HepG2 (cell line): Measurements from ENCODE around the gene POU2F1. TPM values are rescaled to one million over a fixed set of nuclear protein-coding genes. Genes with fewer than 3 reads are reported as not detected.
A peak's percentile ranks its signal among the peaks of the same experiment; 100 is the strongest.

ENCODE experiments used
- ATAC-seq: fragments of 200-7000 bp; cut with Tn5 transposase; 3 replicates; pipeline ENCODE4 v1.9.1; 2020; ENCODE audit warnings: mild to moderate bottlenecking, moderate library complexity
- BruUV-seq: library from RNA; stranded (reverse); fragments of 400-500 nt; replicated peaks from 2 replicates; lab custom pipeline; 2021; lab: Mats Ljungman, UMichigan
- CTCF ChIA-PET: fragments of 300-600 bp; formaldehyde crosslinking; extraction: SDS; loops from one replicate; lab custom pipeline; 2021; ENCODE audit warnings: low total read pairs, inconsistent platforms, low intra/inter-chr PET ratio; lab: Yijun Ruan, JAX
- POLR2A ChIA-PET: fragments of 350-600 bp; sonication (Branson Sonifier 250); formaldehyde crosslinking; loops from one replicate; lab custom pipeline; 2020; ENCODE audit warnings: antibody characterized with exemption, inconsistent platforms; lab: Yijun Ruan, JAX
- DNase-seq: peaks from one replicate; pipeline ENCODE4 v3.0.0-alpha.2; 2015; ENCODE audit warnings: low spot score
- FAIRE-seq: peaks from 3 replicates; lab custom pipeline; 2011; peaks lifted over from hg19 to GRCh38; lab: Jason Lieb, UNC
- H2AFZ ChIP-seq: one replicate; pipeline ENCODE4 v1.6.1; 2011; ENCODE audit warnings: low read length, inconsistent platforms
- H3K27ac ChIP-seq: fragments of 300-600 bp; 3 replicates; pipeline ENCODE4 v1.8.0; 2011; ENCODE audit warnings: mixed run types, mild to moderate bottlenecking, mixed read lengths, low read length, inconsistent platforms; ENCODE audit not compliant: insufficient read depth; ENCODE audit errors: extremely low read length
- H3K27me3 ChIP-seq, 2 experiments: fragments of 200-600 bp in 1 of 2; 2 replicates in 1 of 2; 3 replicates in 1 of 2; pipeline versions ENCODE4 v1.6.0 to v1.8.0; 2011; ENCODE audit warnings: low read length in 2 of 2, mild to moderate bottlenecking in 2 of 2, moderate library complexity in 2 of 2, inconsistent platforms in 1 of 2; ENCODE audit not compliant: insufficient read depth in 2 of 2, control insufficient read depth in 1 of 2
- H3K36me3 ChIP-seq, 2 experiments: fragments of 200-600 bp in 1 of 2; replicated peaks in 1 of 2; 2 replicates in 1 of 2; 3 replicates in 1 of 2; pipeline versions ENCODE4 v1.5.1 to v1.8.0; 2011; ENCODE audit warnings: low read length in 2 of 2, inconsistent platforms in 1 of 2; ENCODE audit not compliant: insufficient read depth in 2 of 2, control insufficient read depth in 1 of 2
- H3K4me1 ChIP-seq: 2 replicates; pipeline ENCODE4 v1.5.1; 2012; ENCODE audit warnings: low read length, inconsistent platforms; ENCODE audit not compliant: insufficient read depth
- H3K4me2 ChIP-seq: 2 replicates; pipeline ENCODE4 v1.6.0; 2011; ENCODE audit warnings: low read depth, low read length, inconsistent platforms
- H3K4me3 ChIP-seq, 3 experiments: fragments of 200-600 bp in 1 of 3; sonication (generic), shearing (Covaris generic) in 1 of 3; replicated peaks in 1 of 3; 2 replicates each; pipeline ENCODE4 v1.5.1; 2011 to 2016; ENCODE audit warnings: low read length in 3 of 3, inconsistent platforms in 2 of 3, low read depth in 2 of 3, mild to moderate bottlenecking in 2 of 3, control low read depth in 1 of 3, mixed read lengths in 1 of 3; ENCODE audit not compliant: insufficient read depth in 1 of 3
- H3K79me2 ChIP-seq: one replicate; pipeline ENCODE4 v1.6.1; 2011; ENCODE audit warnings: low read length, inconsistent platforms; ENCODE audit not compliant: insufficient read depth
- H3K9ac ChIP-seq: 2 replicates; pipeline ENCODE4 v1.6.0; 2011; ENCODE audit warnings: mild to moderate bottlenecking, low read depth, low read length, inconsistent platforms; ENCODE audit not compliant: insufficient read depth
- H3K9me3 ChIP-seq: 2 replicates; pipeline ENCODE4 v1.5.1; 2012; ENCODE audit warnings: mild to moderate bottlenecking, low read length
- H4K20me1 ChIP-seq: 2 replicates; pipeline ENCODE4 v1.6.0; 2011; ENCODE audit warnings: inconsistent platforms, mild to moderate bottlenecking, low read length, moderate library complexity; ENCODE audit not compliant: insufficient read depth
- HNRNPLL ChIP-seq: fragments of 200-400 bp; formaldehyde crosslinking; IDR thresholded peaks from 2 replicates; pipeline ENCODE4 v1.6.1; 2017; ENCODE audit warnings: mild to moderate bottlenecking, low read depth, low read length; ENCODE audit not compliant: poor library complexity, severe bottlenecking
- HOXA5 ChIP-seq: sonication (generic); formaldehyde crosslinking; IDR thresholded peaks from 2 replicates; pipeline ENCODE4 v1.4.0; 2020; ENCODE audit warnings: missing genetic modification reagents
- SRSF4 ChIP-seq: fragments of 200-400 bp; formaldehyde crosslinking; IDR thresholded peaks from one replicate; pipeline ENCODE4 v1.6.1; 2018; ENCODE audit warnings: mild to moderate bottlenecking, low read depth, low read length, moderate library complexity; ENCODE audit not compliant: poor library complexity, severe bottlenecking
- ZFP37 ChIP-seq: sonication (generic); formaldehyde crosslinking; IDR thresholded peaks from 2 replicates; pipeline ENCODE4 v1.4.0; 2020; ENCODE audit warnings: missing genetic modification reagents, borderline replicate concordance
- ZNF138 ChIP-seq: sonication (generic); formaldehyde crosslinking; IDR thresholded peaks from 2 replicates; pipeline ENCODE4 v1.5.0; 2020; ENCODE audit warnings: mild to moderate bottlenecking, low read depth, missing genetic modification reagents
- ZNF274 ChIP-seq: sonication (generic); formaldehyde crosslinking; IDR thresholded peaks from 2 replicates; pipeline ENCODE4 v1.5.1; 2020; ENCODE audit warnings: mild to moderate bottlenecking, missing genetic modification reagents
- ZNF496 ChIP-seq: sonication (generic); formaldehyde crosslinking; IDR thresholded peaks from 2 replicates; pipeline ENCODE4 v1.8.1; 2023; ENCODE audit warnings: mild to moderate bottlenecking, moderate library complexity, missing genetic modification reagents; ENCODE audit not compliant: insufficient replicate concordance
- ZNF747 ChIP-seq: sonication (generic); formaldehyde crosslinking; IDR thresholded peaks from 2 replicates; pipeline ENCODE4 v1.8.1; 2023; ENCODE audit warnings: missing genetic modification reagents, mild to moderate bottlenecking, borderline replicate concordance
- ZSCAN30 ChIP-seq: sonication (generic); formaldehyde crosslinking; IDR thresholded peaks from 2 replicates; pipeline ENCODE4 v1.5.0; 2020; ENCODE audit warnings: mild to moderate bottlenecking, missing genetic modification reagents
- ZSCAN31 ChIP-seq: sonication (generic); formaldehyde crosslinking; IDR thresholded peaks from 2 replicates; pipeline ENCODE4 v1.5.0; 2020; ENCODE audit warnings: low read depth, mild to moderate bottlenecking, missing genetic modification reagents
- WGBS: methylation state at CpG from one replicate; pipeline ENCODE4 v1.1.6; 2017; ENCODE audit warnings: low lambda C conversion rate; 5-methylcytosine and 5-hydroxymethylcytosine counted together
- in situ Hi-C: cut with HindIII; loops from 2 replicates; pipeline ENCODE4 v1.10.0; 2017; ENCODE audit warnings: low pct_unique_long_range_greater_than_20kb; ENCODE audit not compliant: extremely low pct_ligation_motif_present
- intact Hi-C: fragments of 100-400 bp; cut with micrococcal nuclease; formaldehyde crosslinking; loops from one replicate; pipeline ENCODE4 v1.10.0; 2022; ENCODE audit not compliant: unreplicated experiment
- polyA plus RNA-seq, 8 experiments: library from polyadenylated mRNA; depleted of rRNA in 3 of 8; stranded (reverse) in 7 of 8; unstranded in 1 of 8; fragments of >200 nt; fragmentation: Illumina TruSeq in 4 of 8; extraction: Trizol in 4 of 8; gene quantifications; 2 replicates each; pipeline versions ENCODE4 v1.2.1 to v1.2.3, GENCODE V29; 2011 to 2016; ENCODE audit warnings: low read depth in 4 of 8, missing spikeins in 1 of 8, mixed read lengths in 1 of 8; ENCODE audit not compliant: insufficient read depth in 1 of 8
- total RNA-seq, 5 experiments: library from RNA; depleted of rRNA; stranded (reverse); fragments of >200 nt; fragmentation: Illumina TruSeq; extraction: Trizol; gene quantifications; 2 replicates each; pipeline ENCODE4 v1.2.3, GENCODE V29; 2016; ENCODE audit warnings: low read depth in 1 of 5
- TF ChIP-seq, protein P1 (sequence below): sonication (generic); formaldehyde crosslinking; conservative IDR thresholded peaks from 2 replicates; pipeline ENCODE4 v1.8.0; 2022; ENCODE audit warnings: mild to moderate bottlenecking, moderate library complexity, missing genetic modification reagents
- TF ChIP-seq, protein P2 (sequence below): sonication (generic); formaldehyde crosslinking; IDR thresholded peaks from 2 replicates; pipeline ENCODE4 v1.5.0; 2020; ENCODE audit warnings: missing genetic modification reagents

Gene POU2F1
- total and polyA plus RNA-seq, 2 of the 13 experiments (the other 11 are each of a cell fraction or from before 2014, with no cell fraction given): 10.2 to 13.0 TPM

DNA sequence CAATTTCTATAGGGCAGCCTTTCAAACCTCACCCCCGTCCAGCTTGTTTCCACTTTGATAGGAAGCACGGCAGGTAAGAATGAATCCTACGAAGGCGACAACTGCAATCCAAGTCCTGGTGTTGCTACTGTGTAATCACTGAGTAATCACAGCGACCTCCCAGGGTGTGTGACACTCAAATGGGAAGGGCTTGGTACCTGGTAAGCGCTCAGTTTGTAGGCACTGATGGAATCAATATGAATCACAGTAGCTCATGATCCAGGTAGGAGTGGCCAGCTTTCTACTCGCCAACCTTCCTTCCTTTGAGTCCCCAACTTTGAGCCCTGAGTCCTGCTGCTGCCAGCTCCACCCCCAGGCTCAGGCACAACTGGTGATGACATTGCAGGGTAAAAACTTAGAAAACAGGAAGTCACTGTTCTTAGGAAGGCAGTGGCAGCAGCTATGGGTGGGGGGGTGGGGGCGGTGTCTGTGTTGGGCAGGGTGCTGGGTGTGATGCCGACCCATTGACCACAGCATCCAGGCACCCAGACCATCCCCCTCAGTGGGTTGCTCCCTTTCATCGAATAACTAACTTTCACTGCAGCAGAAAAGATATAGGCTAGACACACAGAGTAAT is 226.9 kb downstream of the POU2F1 start:
- ChIA-PET POLR2A (no interaction called here), CTCF (no interaction called here)
- DNase-seq (no peak), FAIRE-seq (no peak), ATAC-seq (peak; percentile 54)
- H3K27ac ChIP-seq: no peak overlapping the region
- H3K27me3 ChIP-seq: peaks cover 0 to 15% of the 10 kb centered on the region in 2 experiments; a peak in 2 of 5 replicates
- no peaks in the 10 kb centered on the region for H3K79me2 ChIP-seq
- H3K4me1 ChIP-seq: peaks cover 2% of the 10 kb centered on the region; the same call in 1 of the 2 replicates
- no peaks in the 10 kb centered on the region for H4K20me1 ChIP-seq
- H3K4me2 ChIP-seq: peak overlapping the region; percentile 59
- H3K9me3 ChIP-seq: no peaks in the 10 kb centered on the region
- TF ChIP-seq ZSCAN30 (CRISPR knock-in tag): no peak
- no peak for TF ChIP-seq HNRNPLL
- no peak for TF ChIP-seq ZSCAN31 (CRISPR knock-in tag)
- TF ChIP-seq ZNF138: no peak
- TF ChIP-seq ZNF274 (CRISPR knock-in tag): no peak
- no peak for TF ChIP-seq SRSF4
- intact Hi-C loops: no loop called here
- H3K36me3 ChIP-seq: no peaks in the 10 kb centered on the region
- in situ Hi-C loops: loop anchor here (10.0 kb wide), 1 partner anchor 563 kb away; no protein-coding TSS in a partner anchor
- H3K4me3 ChIP-seq: peak overlapping the region in 1 of 3 experiments; percentile 31; a peak in 1 of 6 replicates
- no TSS peak for BruUV-seq
- H2AFZ ChIP-seq: peak overlapping the region; percentile 91
- WGBS: 4% methylated on average over 7 of the region's 10 CpGs
- no peak overlapping the region for H3K9ac ChIP-seq

DNA sequence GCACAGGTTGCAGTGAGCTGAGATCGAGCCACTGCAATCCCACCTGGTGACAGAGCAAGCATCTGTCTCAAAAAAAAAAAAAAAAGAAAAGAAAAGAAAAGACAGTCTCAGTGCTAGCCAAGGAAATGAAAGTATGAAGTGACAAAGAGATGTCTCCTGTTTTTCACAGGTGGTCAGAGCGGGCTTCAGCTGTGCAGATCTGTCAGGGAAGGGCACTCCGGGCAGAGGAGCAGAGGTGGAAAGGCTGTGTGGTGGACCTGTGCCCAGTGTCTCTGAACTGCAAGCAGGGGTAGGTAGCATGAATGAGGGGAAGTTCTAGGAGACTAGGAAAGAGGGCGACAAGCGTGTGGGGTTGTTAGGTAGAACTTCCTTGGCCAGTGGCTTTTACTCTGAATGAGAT is 230.2 kb downstream of the POU2F1 start:
- no peak overlapping the region for H2AFZ ChIP-seq
- H3K4me2 ChIP-seq: no peak overlapping the region
- H3K27me3 ChIP-seq: peaks cover 7 to 28% of the 10 kb centered on the region in 2 experiments; a peak in 4 of 5 replicates
- no peak for ATAC-seq
- no peaks in the 10 kb centered on the region for H3K36me3 ChIP-seq
- no peak for FAIRE-seq
- no peaks in the 10 kb centered on the region for H3K79me2 ChIP-seq
- no peak overlapping the region for H3K4me3 ChIP-seq
- in situ Hi-C loops (no loop called here), intact Hi-C loops (no loop called here)
- no TSS peak for BruUV-seq
- no peak for DNase-seq
- WGBS: 59% methylated on average over 5 of the region's 5 CpGs
- peaks cover 6% of the 10 kb centered on the region for H3K4me1 ChIP-seq
- no peak overlapping the region for H3K9ac ChIP-seq
- ChIA-PET POLR2A (no interaction called here), CTCF (no interaction called here)
- no peaks in the 10 kb centered on the region for H3K9me3 ChIP-seq
- H3K27ac ChIP-seq: no peak overlapping the region
- no peaks in the 10 kb centered on the region for H4K20me1 ChIP-seq
- TF ChIP-seq, protein P1, sequence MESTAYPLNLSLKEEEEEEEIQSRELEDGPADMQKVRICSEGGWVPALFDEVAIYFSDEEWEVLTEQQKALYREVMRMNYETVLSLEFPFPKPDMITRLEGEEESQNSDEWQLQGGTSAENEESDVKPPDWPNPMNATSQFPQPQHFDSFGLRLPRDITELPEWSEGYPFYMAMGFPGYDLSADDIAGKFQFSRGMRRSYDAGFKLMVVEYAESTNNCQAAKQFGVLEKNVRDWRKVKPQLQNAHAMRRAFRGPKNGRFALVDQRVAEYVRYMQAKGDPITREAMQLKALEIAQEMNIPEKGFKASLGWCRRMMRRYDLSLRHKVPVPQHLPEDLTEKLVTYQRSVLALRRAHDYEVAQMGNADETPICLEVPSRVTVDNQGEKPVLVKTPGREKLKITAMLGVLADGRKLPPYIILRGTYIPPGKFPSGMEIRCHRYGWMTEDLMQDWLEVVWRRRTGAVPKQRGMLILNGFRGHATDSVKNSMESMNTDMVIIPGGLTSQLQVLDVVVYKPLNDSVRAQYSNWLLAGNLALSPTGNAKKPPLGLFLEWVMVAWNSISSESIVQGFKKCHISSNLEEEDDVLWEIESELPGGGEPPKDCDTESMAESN: no peak
- TF ChIP-seq ZNF496: no peak
- TF ChIP-seq ZFP37 (CRISPR knock-in tag): no peak
- no peak for TF ChIP-seq ZNF747 (CRISPR knock-in tag)
- no peak for TF ChIP-seq HOXA5 (CRISPR knock-in tag)
- TF ChIP-seq, protein P2, sequence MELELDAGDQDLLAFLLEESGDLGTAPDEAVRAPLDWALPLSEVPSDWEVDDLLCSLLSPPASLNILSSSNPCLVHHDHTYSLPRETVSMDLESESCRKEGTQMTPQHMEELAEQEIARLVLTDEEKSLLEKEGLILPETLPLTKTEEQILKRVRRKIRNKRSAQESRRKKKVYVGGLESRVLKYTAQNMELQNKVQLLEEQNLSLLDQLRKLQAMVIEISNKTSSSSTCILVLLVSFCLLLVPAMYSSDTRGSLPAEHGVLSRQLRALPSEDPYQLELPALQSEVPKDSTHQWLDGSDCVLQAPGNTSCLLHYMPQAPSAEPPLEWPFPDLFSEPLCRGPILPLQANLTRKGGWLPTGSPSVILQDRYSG: no peak
